HG03135 (cell line): ENCODE measurements around the gene SFXN2.
"Not testable (repeated sequence)": the region's sequence is repeated elsewhere in the genome, so short reads cannot be mapped to it uniquely, and the experiment has no call there.

Experiments used
- ATAC-seq: cut with Tn5 transposase; IDR thresholded peaks from one replicate; pipeline ENCODE4 v1.9.1; 2021; ENCODE audit warnings: mild to moderate bottlenecking, moderate library complexity; ENCODE audit not compliant: unreplicated experiment

The SFXN2 gene

DNA sequence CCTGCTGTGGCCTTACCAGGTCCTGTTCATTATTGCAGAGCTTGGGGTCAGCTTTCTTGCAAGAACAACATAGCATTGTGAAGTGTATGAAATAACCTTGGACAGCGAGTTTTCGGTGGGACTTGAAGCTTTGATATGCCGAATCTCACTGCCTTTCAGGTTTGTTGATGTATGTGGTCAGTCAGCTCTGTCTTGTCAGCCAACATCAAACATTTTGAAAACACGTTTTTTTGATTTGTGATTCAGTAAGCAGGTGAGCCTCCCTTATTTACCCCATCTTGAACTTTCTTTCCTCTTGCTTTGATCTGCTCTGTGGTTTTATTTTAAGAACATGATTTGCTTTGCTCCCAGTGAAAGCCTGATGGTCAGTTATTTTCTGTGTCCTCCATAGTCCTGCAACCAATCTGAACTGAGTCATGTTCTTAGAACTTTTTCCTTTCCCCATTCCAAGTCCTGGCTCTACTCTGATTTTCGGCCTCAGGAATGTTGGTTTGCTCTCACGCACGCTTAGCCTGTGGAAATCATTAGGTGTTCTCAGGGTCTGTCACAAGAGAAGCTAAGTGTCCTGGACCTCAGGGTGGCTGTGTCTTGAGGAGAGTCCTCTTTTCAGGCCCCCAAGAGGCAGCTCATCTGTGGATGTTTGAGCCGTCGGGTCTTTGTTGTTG, 38.0 kb downstream of the SFXN2 start:
- no peak for ATAC-seq

DNA sequence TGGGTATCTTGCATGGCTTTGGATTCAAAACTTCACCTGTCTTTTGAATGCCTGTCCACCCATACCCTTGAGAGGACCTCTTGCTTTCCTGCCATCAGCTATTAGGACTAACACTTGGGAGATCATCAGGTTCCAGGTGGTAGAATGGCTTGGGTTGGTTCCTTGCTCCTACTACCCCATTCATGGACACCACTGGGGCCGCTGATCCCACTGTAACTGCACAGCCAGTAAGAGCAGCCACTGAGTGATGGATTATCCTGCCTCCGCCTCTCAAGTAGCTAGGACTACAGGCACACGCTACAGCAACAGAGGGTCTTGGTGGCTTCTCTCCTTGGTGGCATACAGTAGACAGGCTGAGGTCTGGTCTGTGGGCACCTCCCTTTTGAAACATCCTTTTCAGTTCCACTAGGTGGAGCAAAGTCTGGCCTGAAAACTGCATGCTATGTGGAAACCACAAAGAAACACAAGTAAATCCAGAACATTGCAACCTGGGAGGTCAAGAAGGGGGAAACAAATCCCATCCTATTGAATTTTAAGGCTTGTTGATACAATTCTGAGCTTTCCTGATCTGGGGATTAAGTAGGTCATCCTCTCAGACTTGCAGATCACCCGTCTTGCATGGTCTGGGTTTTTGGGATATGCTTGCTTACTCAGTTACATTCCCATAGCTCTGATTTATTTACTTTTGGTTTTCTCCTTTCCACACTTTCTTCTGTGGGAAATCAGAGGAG, 38.7 kb downstream of the SFXN2 start:
- ATAC-seq = no peak

DNA sequence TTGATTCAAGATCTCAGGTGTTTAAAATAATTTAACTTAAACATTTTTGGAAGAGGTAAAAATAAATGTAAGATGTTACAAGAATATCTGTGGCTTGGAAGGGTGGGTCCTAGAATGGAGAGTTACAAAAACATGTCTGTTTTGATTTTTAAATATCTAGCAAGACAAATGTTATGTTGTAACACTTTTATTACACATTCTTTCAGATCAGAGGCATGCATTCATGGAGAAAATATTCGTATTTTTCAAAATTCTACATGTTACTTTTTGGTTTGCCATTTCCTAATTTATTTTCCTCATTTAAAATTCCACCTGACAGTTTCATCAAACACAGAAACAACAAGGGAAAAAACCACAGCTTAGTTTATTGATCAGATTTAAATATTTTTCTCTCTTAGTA, 39.3 kb downstream of the SFXN2 start:
- no peak for ATAC-seq

DNA sequence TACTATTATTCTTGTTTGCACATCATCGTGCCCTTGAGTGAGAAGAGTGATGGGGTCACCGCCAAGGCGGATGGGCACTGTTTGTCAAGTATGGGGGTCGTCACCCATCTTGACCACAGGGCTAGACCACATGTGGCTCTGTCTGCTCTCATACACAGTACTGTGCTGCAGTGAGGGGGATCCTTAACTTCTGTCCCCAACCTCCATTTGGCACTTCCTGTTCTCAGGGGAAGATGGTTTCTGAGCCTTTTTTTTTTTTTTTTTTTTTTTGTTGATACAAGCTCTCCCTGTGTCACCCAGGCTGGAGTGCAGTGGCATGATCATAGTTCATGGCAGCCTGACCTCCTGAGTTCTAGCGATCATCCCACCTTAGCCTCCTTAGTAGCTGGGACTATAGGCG, 42.9 kb downstream of the SFXN2 start:
- ATAC-seq = no peak

DNA sequence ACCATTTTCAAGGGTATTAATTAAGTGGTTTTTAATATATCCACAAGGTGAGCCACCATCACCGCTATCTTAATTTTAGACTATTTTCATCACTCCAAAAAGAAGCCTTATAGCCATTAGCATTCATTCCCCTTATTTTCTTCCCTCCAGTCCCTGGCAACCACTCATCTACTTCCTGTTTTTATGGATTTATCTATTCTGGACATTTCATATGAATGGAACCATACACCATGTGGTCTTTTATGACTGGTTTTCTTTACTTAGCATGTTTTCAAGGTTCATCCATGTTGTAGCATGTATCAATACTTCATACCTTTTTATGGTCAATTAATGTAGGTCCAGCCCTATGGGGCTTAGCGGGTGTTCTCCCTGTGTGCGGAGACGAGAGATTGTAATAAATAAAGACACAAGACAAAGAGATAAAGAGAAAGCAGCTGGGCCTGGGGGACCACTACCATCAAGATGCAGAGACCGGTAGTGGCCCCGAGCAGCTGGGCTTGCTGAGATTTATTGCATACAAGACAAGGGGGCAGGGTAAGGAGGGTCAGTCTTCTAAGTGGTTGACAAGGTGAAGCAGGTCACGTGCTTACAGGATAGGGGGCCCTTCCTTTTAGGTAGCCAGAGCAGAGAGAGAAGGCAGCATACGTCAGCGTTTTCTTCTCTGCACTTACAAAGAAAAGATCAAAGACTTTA, 44.0 kb downstream of the SFXN2 start:
- ATAC-seq = no peak

DNA sequence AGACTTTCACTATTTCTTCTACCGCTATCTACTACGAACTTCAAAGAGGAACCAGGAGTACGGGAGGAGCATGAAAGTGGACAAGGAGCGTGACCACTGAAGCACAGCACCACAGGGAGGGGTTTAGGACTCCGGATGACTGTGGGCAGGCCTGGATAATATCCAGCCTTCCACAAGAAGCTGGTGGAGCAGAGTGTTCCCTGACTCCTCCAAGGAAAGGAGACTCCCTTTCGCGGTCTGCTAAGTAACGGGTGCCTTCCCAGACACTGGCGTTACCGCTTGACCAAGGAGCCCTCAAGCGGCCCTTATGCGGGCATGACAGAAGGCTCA, 44.5 kb downstream of the SFXN2 start:
- ATAC-seq = not testable (repeated sequence)

DNA sequence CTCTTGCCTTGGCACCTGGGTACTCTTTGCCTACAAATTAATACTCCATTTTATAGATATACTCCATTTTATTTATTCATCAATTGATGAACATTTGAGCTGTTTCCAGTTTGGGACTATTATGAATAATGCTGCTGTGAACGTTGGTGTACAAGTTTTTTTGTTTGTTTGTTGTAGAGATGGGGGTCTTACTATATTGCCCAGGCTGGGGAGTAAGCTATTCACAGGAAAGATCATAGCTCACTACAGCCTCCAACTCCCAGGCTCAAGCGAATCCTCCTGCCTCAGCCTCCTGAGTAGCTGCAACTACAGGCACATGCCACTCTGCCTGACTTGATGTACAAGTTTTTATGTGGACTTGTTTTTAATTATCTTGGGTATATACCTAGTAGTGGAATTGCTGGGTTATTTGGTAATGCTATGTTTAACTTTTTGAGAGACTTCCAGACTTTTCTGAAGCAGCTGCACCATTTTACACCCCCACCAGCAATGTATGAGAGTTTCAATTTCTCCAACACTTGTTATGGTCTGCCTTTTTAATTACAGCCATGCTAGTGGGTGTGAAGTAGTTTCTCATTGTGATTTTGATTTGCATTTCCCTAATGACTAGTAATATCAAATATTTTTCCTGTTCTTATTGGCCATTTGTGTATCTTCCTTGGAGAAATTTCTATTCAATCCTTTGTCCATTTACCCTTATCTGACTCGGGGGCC, 45.2 kb downstream of the SFXN2 start:
- ATAC-seq = no peak

DNA sequence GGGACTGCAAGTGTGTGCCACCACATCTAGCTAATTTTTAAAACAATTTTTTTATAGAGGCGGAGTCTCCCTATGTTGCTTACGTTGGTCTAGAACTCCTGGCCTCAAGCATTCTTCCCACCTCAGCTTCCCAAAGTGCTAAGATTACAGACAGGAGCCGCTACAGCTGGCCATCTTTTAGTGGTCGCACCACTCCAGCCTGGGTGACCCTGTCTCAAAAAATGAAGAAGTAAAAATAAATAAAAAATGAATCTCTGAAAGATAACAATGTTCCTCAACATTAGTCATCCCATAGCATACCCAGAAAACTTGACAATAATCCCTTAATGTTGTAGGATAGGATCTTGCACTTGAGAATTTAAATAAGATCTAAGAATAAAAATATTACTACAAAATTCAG, 47.5 kb downstream of the SFXN2 start:
- ATAC-seq = no peak

DNA sequence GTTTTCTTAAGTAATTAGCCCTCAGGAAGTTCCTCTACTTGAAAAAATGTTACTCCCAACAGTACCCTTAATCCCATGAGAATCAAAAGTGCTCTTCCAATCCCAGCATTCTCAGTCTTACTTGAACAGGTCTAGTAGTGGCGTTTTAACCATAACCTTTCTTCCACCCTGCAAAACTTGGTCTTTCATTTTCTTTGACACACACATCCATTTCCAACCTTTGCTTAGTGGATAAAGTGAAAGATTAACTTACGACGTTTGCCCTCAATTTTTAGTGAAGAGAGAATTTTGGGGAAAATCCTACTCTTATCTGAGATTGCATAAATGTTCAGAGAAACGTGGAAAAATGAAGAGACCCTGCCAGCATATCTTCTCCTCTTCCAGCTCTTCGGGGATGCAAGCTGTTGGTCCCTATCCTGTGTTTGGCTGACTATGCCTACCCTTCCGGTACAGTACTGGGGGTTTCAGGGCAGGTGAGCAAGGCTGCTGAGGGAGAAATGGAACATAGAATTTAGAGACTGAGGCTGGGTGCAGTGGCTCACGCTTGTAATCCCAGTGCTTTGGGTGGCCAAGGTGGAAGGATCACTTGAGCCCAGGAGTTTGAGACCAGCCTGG, 48.1 kb downstream of the SFXN2 start:
- no peak for ATAC-seq

DNA sequence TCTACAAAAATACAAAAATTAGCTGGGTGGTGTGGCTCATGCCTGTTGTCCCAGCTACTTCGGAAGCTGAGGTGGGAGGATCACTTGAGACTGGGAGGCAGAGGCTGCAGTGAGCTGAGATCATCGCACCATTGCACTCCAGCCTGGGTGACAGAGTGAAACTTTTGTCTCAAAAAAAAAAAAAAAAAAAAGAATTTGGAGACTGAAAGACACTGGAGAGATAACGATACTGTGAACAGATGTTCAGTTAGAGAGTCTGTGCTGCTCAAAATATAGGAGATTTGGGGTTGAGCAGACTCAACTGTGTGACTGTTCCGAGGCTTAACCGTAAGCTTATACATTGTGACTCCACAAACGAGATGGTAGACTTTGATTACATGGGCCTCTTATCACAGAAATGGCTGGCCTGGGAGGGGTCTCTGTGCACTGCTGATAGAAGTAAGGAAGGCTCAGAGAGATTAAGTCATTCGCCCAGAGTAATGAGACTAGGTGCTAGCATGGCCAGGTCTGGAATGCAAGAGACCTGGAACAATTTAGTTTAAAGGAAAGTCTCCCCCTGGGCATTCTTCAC, 48.7 kb downstream of the SFXN2 start:
- no peak for ATAC-seq

DNA sequence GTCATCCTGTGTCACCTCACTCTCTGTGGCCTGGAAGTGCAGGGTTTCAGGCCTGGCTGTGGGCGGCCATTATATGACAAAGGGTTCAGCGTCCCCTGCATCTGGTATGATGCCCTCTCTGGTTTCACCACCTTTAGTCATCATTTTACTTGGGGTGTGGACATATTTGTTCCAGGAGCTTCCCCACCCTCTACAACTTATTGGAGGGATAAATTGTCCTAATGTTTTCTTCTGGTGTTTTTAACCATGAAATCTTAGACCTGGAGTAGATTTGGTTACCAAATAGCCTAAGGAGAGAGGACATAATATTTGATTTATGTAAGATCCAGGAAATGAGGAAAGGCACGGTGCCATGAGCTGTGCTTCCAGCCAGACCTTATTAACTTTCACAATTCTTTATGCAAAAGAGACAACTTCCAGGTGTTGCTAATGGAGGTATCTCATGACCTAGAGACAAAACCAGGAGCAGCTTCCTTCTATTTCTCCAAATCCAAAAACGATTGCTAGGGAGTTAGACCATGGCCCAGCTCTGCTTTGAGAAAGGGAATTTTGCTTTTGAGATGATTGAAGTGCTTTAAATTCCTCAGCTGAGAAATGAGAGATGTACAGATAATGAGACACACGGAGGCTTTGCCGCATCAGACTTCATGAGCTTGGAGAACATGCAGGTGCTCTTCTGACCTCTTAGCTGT, 50.2 kb downstream of the SFXN2 start:
- no peak for ATAC-seq

DNA sequence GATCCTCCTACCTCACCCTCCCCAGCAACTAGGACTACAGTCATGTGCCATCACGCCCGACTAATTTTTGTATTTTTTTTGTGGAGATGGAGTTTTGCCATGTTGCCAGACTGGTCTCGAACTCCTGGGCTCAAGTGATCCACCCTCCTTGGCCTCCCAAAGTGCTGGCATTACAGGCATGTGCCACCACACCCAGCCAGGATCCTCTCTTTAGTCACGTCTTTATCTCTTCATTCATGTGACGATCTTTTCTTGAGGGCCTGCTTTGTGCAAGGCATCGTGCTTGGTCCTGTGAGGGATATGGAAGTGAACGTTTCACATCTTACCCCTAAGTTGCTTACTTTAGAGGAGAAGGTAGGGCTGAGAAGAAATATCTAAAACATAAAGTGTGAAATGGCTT, 50.9 kb downstream of the SFXN2 start:
- ATAC-seq = no peak

DNA sequence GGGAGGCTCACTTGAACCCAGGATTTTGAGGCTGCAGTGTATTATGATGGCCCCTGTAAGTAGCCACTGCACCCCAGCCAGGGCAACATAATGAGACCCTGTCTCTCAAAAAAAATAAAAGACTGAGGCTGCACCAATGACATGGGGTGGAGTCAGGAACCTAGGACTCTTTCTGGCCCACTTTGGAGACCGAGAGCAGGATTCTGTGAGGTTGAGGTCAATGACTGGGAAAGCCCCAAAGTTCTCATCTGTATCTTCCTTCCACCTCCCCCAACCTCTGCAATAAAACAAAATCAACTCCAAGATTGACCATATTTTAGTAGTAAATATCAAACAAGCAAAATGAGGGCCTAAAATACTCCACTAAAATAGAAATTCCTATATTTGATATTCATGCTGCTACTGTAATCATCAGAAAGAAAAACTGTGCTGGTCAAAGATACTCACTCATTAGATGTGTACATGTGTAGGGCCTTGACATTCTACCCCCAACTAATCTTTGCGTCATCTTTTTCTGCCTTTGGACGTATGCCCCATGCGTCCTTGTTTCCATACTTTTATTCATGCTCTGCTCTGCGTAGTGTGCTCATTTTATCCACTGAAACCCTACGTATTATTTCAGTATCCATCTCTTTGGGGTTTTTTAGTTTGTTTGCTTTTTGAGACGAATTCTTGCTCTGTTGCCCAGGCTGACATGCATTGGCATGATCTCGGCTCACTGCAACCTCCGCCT, 53.2 kb downstream of the SFXN2 start:
- no peak for ATAC-seq

DNA sequence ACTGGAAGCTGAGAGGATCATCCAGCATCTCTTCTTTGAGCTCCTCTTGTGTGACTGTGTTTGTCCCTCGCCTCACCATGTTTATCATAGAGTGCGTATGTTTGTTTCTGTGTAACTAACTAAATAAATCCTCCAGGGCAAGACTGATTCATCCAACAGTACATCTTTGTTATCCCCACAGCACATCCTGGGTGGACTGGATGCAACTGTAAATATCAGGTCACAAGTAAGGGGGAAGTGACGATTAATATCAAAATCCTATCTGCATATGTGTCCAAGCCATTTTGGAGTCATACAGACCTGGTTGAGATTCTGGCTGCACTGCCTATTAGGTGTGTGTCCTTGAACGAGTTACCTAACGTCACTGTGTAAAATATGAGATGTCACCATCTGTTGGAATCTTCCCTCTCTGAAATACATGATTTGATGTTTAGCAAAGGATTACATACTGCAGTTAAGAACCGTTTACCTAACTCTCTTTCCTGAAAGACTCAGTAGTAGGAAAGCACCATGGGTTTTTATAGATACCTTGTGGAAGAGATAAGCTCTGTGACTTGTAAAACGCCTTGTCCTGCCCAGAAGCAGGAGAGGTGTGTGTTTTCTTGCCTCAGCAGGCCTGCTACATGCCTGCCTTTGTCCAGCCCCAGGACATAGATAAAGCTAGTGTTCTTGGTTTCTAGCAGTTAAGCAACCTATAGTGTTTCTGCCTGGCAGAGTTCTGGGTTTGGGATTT, 55.1 kb downstream of the SFXN2 start:
- ATAC-seq = no peak

DNA sequence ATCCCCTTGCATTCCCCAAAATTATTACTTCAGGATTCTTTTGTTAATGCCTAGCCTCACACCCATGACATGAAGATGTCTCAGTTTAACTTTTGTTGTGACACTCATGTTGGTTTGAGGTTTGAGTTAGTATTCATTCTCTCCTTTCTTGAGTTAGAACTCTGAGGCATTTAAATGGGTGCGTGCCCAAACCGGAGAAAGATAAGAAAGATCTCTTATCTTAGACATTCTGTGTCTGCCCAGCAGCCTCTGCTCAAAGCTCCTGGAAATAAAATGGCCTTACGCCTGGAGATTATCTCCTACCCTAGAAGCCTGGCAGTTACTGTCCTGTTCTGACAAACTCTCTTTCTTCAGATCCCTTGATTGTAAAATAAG, 55.7 kb downstream of the SFXN2 start:
- no peak for ATAC-seq

DNA sequence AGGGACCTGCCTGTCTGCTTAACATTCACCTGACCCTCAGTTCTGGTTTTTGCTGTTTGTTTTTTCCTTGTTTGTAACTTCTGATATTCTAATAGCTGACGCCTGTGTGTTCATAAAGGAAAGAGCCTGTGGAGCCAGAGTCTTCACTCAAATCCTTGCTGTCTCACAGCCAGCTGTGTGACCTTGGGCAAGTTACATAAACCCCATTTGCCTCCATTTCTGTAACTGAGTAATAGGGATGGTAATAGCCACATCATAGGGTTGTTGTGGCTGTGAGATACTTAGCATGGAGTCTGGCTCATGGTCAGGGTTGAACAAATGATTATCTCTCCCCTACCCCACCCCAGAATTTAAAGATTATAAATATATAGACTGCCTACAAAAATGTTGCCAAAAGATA, 56.4 kb downstream of the SFXN2 start:
- ATAC-seq = no peak

DNA sequence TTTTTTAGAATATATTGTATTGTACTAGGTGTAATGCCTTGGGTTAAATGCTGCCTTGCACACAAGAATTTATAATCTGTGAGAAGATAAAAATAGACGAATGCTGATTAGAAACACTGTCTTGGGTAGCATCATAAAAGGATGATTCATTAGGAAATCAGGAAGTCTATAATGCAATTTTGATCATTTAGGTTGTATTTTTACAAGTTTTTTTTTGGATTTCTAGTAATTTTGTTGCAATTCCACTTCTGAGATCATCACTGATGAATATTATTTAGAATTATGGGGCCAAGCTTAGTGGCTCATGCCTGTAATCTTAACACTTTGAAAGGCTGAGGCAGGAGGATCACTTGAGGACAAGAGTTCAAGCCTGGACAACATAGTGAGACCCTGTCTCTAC, 58.9 kb downstream of the SFXN2 start:
- ATAC-seq = no peak

DNA sequence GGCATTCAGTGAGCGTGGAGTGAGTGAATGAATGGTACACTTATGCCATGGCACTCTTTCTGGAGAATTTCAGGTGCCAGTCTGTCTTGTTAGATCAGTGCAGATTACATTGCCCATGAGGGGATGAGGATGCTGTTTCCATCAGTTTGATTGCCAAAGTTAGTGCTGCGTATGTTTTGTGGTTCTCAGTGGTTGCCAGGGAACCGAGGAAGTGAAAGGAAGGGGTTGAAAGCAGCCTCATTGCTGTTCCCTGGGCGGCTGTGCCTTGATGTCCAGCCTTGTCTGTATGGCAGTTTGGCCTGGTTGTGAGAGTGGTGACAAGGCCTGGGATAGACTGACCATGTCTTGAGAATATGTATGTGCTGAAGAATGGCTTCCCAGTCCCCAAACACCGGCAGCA, 59.5 kb downstream of the SFXN2 start:
- ATAC-seq = no peak
